Measurements from ENCODE around the gene CHMP1B. TPM values are rescaled to one million over a fixed set of nuclear protein-coding genes. Genes with fewer than 3 reads are reported as not detected.

CHMP1B gene
- total RNA-seq, 1 donor = 63.7 TPM

- no peaks in the 10 kb centered on the region for H3K9me3 ChIP-seq (ENCODE audit: low read depth, low read length)
- peak overlapping the region; percentile 99 for H3K27ac ChIP-seq (ENCODE audit: low read depth, low read length)
- TF ChIP-seq CTCF (IDR thresholded peaks at IDR 0.05; ENCODE audit: extremely low read depth, low read depth, low read length) = no peak
- peak; percentile 95 for DNase-seq (ENCODE audit: insufficient read length, low spot score, missing footprints)
- no peak overlapping the region for H2AFZ ChIP-seq (ENCODE audit: low read length)
- peak overlapping the region; percentile 26 for H3K4me3 ChIP-seq (ENCODE audit: insufficient read depth, low read length)
- H4K20me1 ChIP-seq (ENCODE audit: insufficient read depth, low read length) = no peaks in the 10 kb centered on the region
- H3K4me1 ChIP-seq (ENCODE audit: insufficient read depth, low read length) = peaks cover 48% of the 10 kb centered on the region
- peaks cover 23% of the 10 kb centered on the region for H3K79me2 ChIP-seq (ENCODE audit: insufficient read depth, low read length)
- H3K4me2 ChIP-seq (ENCODE audit: insufficient read depth, low read length) = peak overlapping the region; percentile 77
- H3K36me3 ChIP-seq (ENCODE audit: insufficient read depth, low read length) = no peaks in the 10 kb centered on the region
- H3K27me3 ChIP-seq (ENCODE audit: insufficient read depth, low read length) = no peaks in the 10 kb centered on the region
These were observed 6.1 kb downstream of the CHMP1B start for GRCh38 chr18:11857177-11857887.

- Histone ChIP-seq H3K4me2 (ENCODE audit: insufficient read depth, low read length) (no peak overlapping the region), H4K20me1 (ENCODE audit: insufficient read depth, low read length) (no peaks in the 10 kb centered on the region), H2AFZ (ENCODE audit: low read length) (no peak overlapping the region), H3K27me3 (ENCODE audit: insufficient read depth, low read length) (no peaks in the 10 kb centered on the region), H3K4me1 (ENCODE audit: insufficient read depth, low read length) (peaks cover 41% of the 10 kb centered on the region), H3K36me3 (ENCODE audit: insufficient read depth, low read length) (no peaks in the 10 kb centered on the region), H3K79me2 (ENCODE audit: insufficient read depth, low read length) (peaks cover 5% of the 10 kb centered on the region), H3K9me3 (ENCODE audit: low read depth, low read length) (no peaks in the 10 kb centered on the region), H3K4me3 (ENCODE audit: insufficient read depth, low read length) (no peak overlapping the region), H3K27ac (ENCODE audit: low read depth, low read length) (peak overlapping the region; percentile 99)
- DNase-seq (ENCODE audit: insufficient read length, low spot score, missing footprints) = no peak
- TF ChIP-seq CTCF (IDR thresholded peaks at IDR 0.05; ENCODE audit: extremely low read depth, low read depth, low read length) = no peak
These were observed 8.1 kb downstream of the CHMP1B start for GRCh38 chr18:11859282-11859830.

GRCh38 chr18:11859903-11860407 lies 8.7 kb downstream of the CHMP1B start:
- Histone ChIP-seq H3K4me2 (ENCODE audit: insufficient read depth, low read length) (no peak overlapping the region), H3K79me2 (ENCODE audit: insufficient read depth, low read length) (no peaks in the 10 kb centered on the region), H3K27ac (ENCODE audit: low read depth, low read length) (peak overlapping the region; percentile 99)

More at GRCh38 chr18:11859903-11860407, 8.7 kb downstream of the CHMP1B start:
- Histone ChIP-seq H2AFZ (ENCODE audit: low read length) (peak overlapping the region; percentile 5), H3K9me3 (ENCODE audit: low read depth, low read length) (no peaks in the 10 kb centered on the region), H3K36me3 (ENCODE audit: insufficient read depth, low read length) (no peaks in the 10 kb centered on the region), H3K4me3 (ENCODE audit: insufficient read depth, low read length) (no peak overlapping the region), H3K4me1 (ENCODE audit: insufficient read depth, low read length) (peaks cover 41% of the 10 kb centered on the region), H3K27me3 (ENCODE audit: insufficient read depth, low read length) (no peaks in the 10 kb centered on the region), H4K20me1 (ENCODE audit: insufficient read depth, low read length) (no peaks in the 10 kb centered on the region)
- TF ChIP-seq CTCF (IDR thresholded peaks at IDR 0.05; ENCODE audit: extremely low read depth, low read depth, low read length) = peak; percentile 41
- DNase-seq (ENCODE audit: insufficient read length, low spot score, missing footprints) = no peak
